PFSK-1 (cell line): ENCODE data around the gene BMAL2.

Experiments
- FOXP2 ChIP-seq: optimal IDR thresholded peaks from 2 replicates; pipeline ENCODE3; 2011; ENCODE audit warnings: borderline replicate concordance, control low read depth, inconsistent platforms; ENCODE audit not compliant: insufficient read depth; ENCODE audit errors: extremely low read length, extremely low read depth
- POLR2AphosphoS5 ChIP-seq: IDR thresholded peaks from 2 replicates; pipeline ENCODE4 v1.6.1; 2012; ENCODE audit warnings: low read depth, mild to moderate bottlenecking, control low read depth, low read length, moderate library complexity
- REST ChIP-seq, 2 experiments: IDR thresholded peaks; 2 replicates each; pipeline versions ENCODE4 v1.6.1 to v1.8.0; 2011 to 2012; ENCODE audit warnings: low read depth in 2 of 2, low read length in 2 of 2, control low read depth in 1 of 2, inconsistent platforms in 1 of 2, mild to moderate bottlenecking in 1 of 2, moderate library complexity in 1 of 2; ENCODE audit not compliant: insufficient read depth in 1 of 2
- SIN3A ChIP-seq: IDR thresholded peaks from 2 replicates; pipeline ENCODE4 v1.6.1; 2012; ENCODE audit warnings: mild to moderate bottlenecking, low read length, moderate library complexity, borderline replicate concordance; ENCODE audit not compliant: insufficient read depth
- TAF1 ChIP-seq: IDR thresholded peaks from 2 replicates; pipeline ENCODE4 v1.6.1; 2012; ENCODE audit warnings: low read length, control low read depth, borderline replicate concordance; ENCODE audit not compliant: insufficient read depth

Gene BMAL2

DNA sequence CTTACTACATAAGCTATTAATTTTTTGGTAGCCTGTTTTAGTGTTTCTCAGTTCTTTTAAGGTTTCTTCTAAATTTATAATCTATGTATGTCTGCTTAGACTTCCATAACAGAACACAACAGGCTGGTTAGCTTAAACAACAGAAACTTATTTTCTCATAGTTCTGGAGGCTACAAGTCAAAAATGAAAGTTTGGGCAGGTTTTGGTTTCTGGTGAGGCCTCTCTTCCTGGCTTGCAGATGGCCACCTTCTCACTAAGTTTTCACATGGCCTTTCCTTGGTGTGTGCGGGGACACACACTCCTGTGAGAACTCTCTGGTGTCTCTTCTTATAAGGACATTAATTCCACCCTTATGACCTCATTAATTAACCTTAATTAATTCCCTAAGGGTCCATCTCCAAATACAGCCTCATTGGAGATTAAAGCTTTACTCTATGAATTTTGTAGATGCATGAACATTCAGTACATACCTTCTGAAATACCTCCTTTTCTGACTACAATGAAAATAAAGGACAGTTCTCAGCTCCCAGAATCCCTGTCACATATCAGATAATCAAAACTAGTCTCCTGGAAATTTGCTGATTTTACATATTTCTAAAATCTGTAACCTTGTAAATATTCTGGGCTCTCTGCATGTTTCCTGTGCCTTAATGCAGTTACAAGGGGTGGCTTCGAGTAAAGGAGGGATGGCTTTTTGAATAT lies 23.2 kb upstream of the BMAL2 start:
- TF ChIP-seq POLR2AphosphoS5 (no peak), REST (IDR thresholded peaks at IDR 0.05; ENCODE audit: insufficient read depth in 1 of 2, low read depth in 2 of 2, low read length in 2 of 2) (no peak), SIN3A (no peak), TAF1 (no peak), FOXP2 (no peak)

- TF ChIP-seq REST (IDR thresholded peaks at IDR 0.05; ENCODE audit: insufficient read depth in 1 of 2, low read depth in 2 of 2, low read length in 2 of 2) (no peak), POLR2AphosphoS5 (no peak), SIN3A (no peak), TAF1 (no peak), FOXP2 (no peak)
Measured at GRCh38 chr12:27309995-27310315, 22.7 kb upstream of the BMAL2 start.

GRCh38 chr12:27316947-27317346 lies 15.7 kb upstream of the BMAL2 start:
- TF ChIP-seq TAF1: no peak
- TF ChIP-seq SIN3A: no peak
- TF ChIP-seq POLR2AphosphoS5: no peak
- TF ChIP-seq FOXP2: no peak

DNA sequence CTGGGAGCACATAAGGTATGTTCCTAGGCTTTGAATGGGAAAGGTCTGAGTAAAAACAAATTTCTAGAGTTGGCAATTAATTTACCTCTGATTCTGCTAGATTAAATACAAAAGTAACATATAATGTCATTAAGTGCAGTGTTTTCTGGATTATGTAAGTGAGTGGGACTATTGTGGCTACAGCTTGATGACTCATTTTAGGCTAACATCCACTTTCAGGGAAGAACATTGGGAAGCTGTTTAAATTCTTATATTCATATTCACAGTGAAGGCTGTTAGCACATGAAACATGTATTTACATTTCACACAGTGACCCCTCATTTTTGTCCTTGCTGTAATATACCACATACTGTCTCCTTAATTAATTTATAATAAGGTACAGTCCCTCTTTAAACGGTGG lies 13.2 kb upstream of the BMAL2 start:
- no peak for TF ChIP-seq REST (IDR thresholded peaks at IDR 0.05; ENCODE audit: insufficient read depth in 1 of 2, low read depth in 2 of 2, low read length in 2 of 2)

GRCh38 chr12:27319848-27320247 lies 12.8 kb upstream of the BMAL2 start:
- TF ChIP-seq TAF1 (no peak), FOXP2 (no peak), SIN3A (no peak), REST (IDR thresholded peaks at IDR 0.05; ENCODE audit: insufficient read depth in 1 of 2, low read depth in 2 of 2, low read length in 2 of 2) (no peak), POLR2AphosphoS5 (no peak)
